A549 treated with Mapracorat at 1 μM for 4 hours (cell line): ENCODE measurements around the gene CHML. TPM values are rescaled to one million over a fixed set of nuclear protein-coding genes. Genes with fewer than 3 reads are reported as not detected.

Experiments
- total RNA-seq: library from RNA; stranded (reverse); fragments of 200-300 nt; extraction: Qiagen RNA extraction; gene quantifications from 5 replicates; pipeline ENCODE4 v1.2.3, GENCODE V29; 2022

CHML gene, protein sequence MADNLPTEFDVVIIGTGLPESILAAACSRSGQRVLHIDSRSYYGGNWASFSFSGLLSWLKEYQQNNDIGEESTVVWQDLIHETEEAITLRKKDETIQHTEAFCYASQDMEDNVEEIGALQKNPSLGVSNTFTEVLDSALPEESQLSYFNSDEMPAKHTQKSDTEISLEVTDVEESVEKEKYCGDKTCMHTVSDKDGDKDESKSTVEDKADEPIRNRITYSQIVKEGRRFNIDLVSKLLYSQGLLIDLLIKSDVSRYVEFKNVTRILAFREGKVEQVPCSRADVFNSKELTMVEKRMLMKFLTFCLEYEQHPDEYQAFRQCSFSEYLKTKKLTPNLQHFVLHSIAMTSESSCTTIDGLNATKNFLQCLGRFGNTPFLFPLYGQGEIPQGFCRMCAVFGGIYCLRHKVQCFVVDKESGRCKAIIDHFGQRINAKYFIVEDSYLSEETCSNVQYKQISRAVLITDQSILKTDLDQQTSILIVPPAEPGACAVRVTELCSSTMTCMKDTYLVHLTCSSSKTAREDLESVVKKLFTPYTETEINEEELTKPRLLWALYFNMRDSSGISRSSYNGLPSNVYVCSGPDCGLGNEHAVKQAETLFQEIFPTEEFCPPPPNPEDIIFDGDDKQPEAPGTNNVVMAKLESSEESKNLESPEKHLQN
- total RNA-seq = 7.4 to 9.1 TPM (median 8.4 TPM) in 5 replicates

DNA sequence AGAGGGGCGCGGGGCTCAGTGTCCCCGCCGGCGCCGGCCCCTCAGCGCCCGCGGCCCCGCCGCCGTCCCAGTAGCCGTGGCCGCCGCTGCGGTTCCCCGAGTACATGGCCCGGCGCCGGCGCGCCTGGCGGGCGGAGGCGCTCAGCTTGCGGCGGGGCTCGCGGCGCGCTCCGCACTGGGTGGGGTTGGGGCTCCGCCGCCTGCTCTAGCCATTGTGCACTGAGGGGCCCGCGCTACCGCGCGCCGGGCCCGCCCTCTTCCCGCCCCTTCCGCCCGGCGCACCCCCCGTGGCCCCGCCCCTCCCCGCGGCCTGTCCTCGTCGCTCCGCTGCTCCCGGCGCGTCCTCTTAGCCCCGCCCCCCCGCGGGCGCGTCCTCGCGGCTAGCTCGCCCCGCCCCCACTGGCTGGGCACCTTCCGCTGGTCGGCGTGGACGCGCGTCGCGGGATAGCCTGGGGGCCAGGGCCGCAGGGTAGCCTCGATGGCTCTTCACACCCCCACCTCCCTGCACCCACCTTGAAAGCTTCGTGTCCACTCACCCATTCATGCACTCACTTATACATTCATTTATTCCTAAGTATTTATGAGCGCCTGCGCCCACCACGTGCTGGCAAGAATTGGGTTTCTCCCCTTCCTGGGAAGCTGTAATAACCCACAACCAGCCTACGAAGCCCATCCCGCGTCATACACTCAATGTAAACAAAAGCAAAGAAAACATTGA lies at the start of gene CHML, which contains the start of gene OPN3:
TSS of gene CHML (minus strand) at position 221 of the 718 bp plus-strand sequence. CDS start 4,603 bp downstream, outside the sequence.
TSS of gene OPN3 (minus strand) at position 221 of the 718 bp plus-strand sequence. CDS start at position 106, 115 bp downstream.

DNA sequence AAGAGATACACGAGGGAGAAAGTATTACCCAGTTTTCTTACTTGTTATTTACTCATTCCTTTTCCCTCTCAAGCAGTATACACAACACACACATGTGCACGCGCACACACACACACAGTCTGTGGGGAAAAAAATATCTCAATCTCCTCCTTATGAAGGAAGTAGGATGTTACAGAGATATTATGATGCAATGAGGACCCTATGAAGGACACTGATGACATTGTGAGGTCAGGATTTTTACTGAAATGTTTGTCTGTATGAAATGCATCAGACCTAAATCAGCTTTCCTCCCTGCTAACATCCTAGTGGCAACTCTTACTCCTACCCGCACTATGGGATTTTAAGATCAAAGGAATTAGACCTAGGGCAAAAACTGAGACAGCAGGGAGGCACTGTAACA lies 11.8 kb upstream of the CHML start, which contains the start of gene WDR64:
TSS of gene WDR64 (plus strand) at position 270 of the 400 bp plus-strand sequence. CDS start 204 bp downstream, outside the sequence.

Other genes with a start within 250 kb of the CHML start
- 85.5 to 91.6 TPM (median 88.3 TPM) in 5 replicates for gene FH, start 120.6 kb downstream of the CHML start, total RNA-seq
- gene KMO, start 108.0 kb downstream of the CHML start, total RNA-seq = 0.64 to 1.6 TPM (median 1.0 TPM) in 5 replicates
- gene OPN3, start within 50 bp of the CHML start, total RNA-seq = 54.6 to 71.9 TPM (median 60.0 TPM) in 5 replicates
- gene WDR64, start 11.9 kb upstream of the CHML start, total RNA-seq = not detected in 5 replicates
- 21.1 to 26.8 TPM (median 25.9 TPM) in 5 replicates for gene EXO1, start 207.8 kb upstream of the CHML start, total RNA-seq